HG03064 (cell line): ENCODE results near the gene GPAT2.
"Not testable (repeated sequence)": the region's sequence is repeated elsewhere in the genome, so short reads cannot be mapped to it uniquely, and the experiment has no call there.

ENCODE experiments used
- ATAC-seq: cut with Tn5 transposase; IDR thresholded peaks from one replicate; pipeline ENCODE4 v1.9.1; 2021; ENCODE audit warnings: low read depth; ENCODE audit not compliant: unreplicated experiment

Gene GPAT2

GRCh38 chr2:96065954-96066353 lies 31.2 kb upstream of the GPAT2 start:
- ATAC-seq: not testable (repeated sequence)

DNA sequence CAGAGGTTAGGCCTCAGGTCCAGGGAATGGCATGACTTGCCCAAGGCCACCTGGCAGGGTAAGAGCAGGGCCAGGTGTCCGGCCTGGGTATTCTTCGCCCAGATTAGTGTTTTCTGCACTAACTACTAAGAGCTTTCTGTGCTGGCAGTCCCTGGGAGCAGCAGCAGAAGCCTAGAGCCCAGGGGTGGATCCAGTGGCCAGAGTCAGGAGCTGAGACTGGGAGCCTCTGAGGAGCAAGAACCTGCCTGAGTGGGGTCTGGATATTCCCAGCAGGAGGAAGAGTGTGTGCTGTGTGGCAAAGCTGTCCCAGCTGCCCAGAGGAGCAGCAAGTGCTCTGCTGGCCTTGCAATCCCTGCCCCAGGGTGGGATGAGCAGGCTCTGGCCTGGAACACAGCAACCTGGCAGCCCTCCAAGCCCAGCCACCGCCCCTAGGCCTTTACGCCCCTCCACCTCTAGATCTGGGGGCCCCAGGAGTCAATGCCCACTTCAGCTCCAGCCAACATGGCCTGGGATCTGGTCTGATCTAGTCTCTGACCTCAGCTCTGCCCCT lies 30.7 kb upstream of the GPAT2 start:
- ATAC-seq: no peak

- not testable (repeated sequence) for ATAC-seq
Measured at GRCh38 chr2:96064760-96065159, 30.0 kb upstream of the GPAT2 start.

- ATAC-seq: not testable (repeated sequence)
Measured at GRCh38 chr2:96064047-96064675, 29.4 kb upstream of the GPAT2 start.

DNA sequence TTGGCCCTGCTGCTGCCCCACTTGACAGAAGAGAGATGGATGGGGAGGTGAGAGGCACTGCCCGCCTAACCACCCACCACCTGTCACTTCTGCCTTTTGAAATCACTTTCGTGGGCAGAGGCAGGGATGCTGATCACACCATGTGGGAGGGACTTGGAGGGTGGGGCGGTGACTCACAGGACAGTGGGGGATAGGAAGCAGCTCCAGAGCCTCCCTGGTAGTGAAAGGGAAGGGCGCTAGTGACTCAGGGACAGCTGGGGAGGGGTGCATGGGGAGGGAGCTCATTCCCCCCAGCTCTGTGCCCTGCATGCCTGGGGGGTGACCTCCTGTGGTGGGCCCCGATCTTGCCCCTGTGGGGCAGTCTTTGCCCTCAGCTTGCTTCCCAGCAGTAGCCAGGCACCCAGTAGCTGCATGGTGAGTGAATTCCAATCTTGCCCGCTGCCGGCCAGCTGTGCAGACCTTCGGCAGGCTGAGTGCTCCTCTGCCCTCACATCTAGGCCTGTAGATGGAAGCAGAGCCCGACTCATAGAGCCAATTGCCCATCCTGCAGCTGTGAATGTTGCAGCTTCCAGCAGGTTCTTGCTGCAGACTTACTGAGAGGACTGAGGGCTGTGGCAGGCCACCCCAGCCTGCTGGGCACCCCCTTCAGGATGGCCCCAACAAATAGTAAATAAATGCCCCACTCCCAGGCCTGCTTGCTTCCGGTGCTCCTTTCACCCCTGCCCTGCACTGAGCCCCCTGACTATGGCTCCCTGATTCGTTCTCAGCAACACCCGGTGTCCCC lies 28.6 kb upstream of the GPAT2 start:
- not testable (repeated sequence) for ATAC-seq

DNA sequence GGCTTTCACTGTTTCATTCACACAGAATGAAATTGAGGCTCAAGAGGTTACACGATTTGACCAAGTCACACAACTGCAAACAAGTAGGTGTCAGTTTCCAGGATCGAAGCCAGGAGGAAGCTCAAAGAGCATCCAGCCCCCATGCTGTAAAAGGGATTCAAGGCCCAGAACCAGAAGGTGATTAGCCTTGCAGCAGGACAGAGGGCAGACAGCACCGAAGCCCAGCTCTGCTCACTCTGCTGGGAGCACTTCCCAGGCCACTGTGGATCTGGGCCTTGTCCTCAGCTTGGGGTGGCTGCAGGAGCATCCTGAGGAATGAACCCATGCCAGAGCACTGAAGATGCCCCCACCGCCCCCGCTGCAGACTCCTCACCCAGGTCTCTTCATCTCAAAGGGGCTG lies 27.8 kb upstream of the GPAT2 start:
- not testable (repeated sequence) for ATAC-seq

- not testable (repeated sequence) for ATAC-seq
Measured at GRCh38 chr2:96061901-96062300, 27.2 kb upstream of the GPAT2 start.

DNA sequence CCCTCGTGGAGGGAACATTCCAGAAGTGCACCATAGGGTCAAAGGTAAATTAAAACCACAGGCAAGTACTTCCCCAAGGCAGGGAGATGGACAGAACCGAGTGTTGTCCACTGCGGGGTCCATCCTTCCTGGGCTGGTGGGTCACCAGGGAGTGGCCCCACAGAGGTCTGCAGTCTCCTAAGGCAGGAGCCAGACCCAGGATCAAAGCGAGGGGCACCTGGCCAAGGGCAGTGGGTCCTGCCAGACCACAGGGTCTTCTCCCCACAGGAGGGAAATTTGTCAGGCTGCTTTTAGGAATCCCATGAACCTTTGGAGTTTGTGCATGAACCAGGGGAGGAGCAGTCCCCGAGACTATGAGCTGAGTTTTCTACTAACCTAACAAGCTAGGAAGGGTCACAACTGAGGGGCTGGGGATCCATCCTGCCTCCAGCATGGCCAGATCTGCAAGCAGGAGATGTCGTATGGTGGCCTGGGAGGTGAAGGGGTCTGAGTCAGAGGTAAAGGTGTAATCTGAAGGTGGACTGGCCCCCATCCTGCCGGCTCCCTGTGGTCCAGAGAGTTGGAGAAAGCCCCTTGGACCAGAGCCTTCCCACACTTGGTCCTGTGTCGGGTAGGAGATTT lies 26.6 kb upstream of the GPAT2 start:
- ATAC-seq: not testable (repeated sequence)

- not testable (repeated sequence) for ATAC-seq
Measured at GRCh38 chr2:96060325-96060724, 25.6 kb upstream of the GPAT2 start.

- not testable (repeated sequence) for ATAC-seq
Measured at GRCh38 chr2:96059443-96059842, 24.7 kb upstream of the GPAT2 start.

GRCh38 chr2:96055830-96056229 lies 21.1 kb upstream of the GPAT2 start:
- ATAC-seq: not testable (repeated sequence)

- ATAC-seq: not testable (repeated sequence)
Measured at GRCh38 chr2:96054537-96054936, 19.8 kb upstream of the GPAT2 start.

DNA sequence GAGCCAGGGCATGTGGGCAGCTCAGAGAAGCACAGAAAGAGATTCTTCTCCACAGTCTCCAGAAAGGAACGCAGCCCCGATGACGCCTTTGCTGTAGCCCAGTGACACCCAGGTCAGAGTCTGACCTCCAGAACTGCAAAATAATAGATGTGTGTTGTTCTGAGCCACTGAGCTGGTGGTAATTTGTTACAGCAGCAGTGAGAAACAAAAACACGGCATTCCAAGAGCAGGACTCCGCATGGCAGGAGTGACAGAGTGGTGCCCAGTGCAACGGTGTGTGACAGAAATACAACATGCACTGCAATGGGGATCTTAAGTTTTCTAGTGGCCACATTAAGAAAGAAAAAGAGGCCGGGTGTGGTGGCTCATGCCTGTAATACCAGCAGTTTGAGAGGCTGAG lies 18.7 kb upstream of the GPAT2 start:
- ATAC-seq: not testable (repeated sequence)

- not testable (repeated sequence) for ATAC-seq
Measured at GRCh38 chr2:96052632-96053031, 17.9 kb upstream of the GPAT2 start.

DNA sequence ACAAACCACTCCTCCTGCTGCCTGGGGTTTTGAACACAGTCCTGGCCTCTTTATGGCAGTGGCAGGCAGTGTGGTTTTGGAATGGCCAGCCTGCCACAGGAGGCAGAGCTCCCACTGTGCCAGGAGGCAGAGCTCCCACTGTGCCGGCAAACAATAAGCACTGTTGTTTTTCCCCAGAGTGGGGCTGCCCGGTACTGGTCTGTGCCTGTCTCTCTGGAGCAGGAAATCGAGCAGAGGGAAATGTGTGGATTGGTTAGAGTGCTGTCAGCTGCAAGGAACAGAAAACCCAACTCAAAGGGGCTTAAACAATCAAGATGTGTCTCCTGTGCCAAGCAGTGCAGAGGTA lies 15.2 kb upstream of the GPAT2 start:
- not testable (repeated sequence) for ATAC-seq

DNA sequence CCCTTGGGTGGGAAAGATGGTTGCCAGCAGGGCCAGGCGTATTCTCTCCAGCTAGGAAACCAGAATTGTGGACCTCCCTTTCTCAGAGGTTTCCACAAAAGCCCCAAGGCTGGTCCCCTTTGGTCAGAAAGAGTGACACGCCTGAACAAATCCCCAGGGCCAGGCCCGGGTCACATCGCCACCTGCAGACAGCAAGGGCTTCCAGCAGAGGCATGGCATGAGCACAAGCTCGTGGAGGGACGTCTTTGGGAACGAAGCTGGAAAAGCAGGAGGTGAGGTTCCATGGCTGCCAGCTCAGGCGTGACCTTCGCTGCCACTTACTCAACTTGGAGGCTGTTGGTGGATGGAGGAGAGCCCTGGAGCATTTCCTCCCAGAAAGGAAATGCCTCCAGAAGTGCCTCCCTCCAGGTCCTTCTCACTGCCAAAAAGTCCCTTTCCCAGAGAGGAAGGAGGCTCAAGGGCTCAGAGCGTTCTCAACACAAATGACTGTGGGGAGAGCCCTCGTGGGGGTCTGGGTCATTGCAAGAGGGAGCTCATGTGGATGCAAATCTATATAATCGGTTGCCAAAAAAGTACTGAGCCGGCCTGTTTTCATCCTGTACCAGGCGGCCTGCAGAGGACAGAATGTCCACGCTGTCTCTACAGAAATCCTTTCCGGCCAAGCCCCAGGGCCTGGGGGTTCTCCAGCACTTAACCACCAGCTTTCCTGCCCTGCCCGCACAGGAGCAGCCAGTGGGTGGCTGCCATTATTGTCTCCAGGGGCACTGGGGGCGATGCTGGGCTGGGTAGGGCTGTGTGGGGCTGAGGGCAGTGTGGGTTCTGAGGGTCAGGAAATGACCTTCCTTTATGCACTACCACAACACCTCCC lies 14.6 kb upstream of the GPAT2 start:
- ATAC-seq: not testable (repeated sequence)

- ATAC-seq: not testable (repeated sequence)
Measured at GRCh38 chr2:96035554-96035953, 838 bp upstream of the GPAT2 start.

DNA sequence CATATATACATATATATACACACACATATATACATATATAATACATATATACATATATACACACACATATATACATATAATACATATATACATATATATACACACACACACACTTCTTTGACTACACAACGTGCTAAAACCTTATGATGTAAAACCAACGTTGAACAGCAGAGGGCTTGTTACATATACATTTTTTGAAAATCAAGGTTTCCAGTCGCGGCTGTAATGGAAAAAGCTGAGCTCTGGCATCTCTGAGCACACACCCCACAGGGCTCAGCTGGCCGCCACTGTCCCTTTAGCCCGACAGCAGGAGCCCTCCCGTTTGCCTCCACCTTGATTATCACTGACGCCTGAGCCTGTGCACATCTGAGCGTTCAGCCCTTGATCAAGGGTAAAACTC lies 719 bp downstream of the GPAT2 start:
- not testable (repeated sequence) for ATAC-seq

DNA sequence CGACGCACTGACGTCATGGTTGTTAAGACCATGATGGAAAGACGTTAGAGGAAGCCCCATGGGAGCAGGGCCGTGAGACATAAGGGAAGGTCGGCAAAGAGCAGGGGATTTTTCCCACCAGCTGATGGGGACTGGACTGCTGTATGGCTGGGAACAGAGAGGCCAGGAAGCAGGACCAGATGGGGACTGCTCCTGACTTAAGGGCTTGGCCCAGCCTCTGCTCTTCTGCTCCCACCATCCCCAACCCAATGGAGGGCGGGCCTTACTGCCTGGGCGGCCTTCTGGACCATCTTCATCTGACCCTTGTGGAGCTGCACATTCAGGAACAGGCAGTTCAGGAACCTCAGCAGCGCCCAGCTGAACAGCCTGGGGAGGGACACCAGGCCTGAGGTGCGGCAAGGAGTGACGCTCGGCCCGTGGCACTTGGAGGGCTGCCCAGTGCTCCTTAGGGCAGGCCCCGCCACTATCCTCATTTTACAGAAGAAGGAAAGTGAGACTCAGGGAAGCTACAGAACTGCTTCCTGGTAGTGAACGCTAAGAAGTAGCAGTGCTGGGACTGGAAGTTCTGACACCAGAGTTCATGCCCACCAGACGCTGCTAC lies 6.9 kb downstream of the GPAT2 start:
- ATAC-seq: not testable (repeated sequence)

DNA sequence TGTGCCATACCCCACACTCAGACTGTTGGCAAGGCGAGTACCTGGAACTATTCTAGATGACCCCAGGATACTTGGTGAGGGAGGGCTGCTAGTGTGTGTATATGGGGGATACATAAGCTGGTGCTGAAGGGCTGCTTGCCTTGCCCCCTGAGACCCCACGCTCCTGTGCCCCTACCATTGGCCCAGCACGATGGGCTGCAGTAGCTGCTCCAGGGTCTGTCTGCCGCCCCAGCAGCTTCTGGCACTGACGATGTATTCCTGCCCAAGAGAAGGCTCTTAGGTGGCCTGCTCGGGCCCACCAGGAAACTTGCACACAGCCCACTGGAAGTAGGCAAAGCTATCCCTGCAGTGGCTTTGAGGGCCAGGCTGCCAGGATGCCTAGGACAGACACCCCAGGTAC lies 9.0 kb downstream of the GPAT2 start:
- not testable (repeated sequence) for ATAC-seq
